HG02588 (cell line): ENCODE measurements around the gene FLII.
A peak's percentile ranks its signal among the peaks of the same experiment; 100 is the strongest.

Experiments
- ATAC-seq: cut with Tn5 transposase; IDR thresholded peaks from one replicate; pipeline ENCODE4 v1.9.1; 2021; ENCODE audit warnings: mild to moderate bottlenecking, moderate library complexity; ENCODE audit not compliant: unreplicated experiment

FLII gene

GRCh38 chr17:18260332-18261145 is 2.0 kb upstream of the FLII start, which contains the start of gene MIEF2:
MIEF2 (plus strand) TSS chr17:18260662; CDS start chr17:18262721, 2,059 bp downstream.
- peak; percentile 74 for ATAC-seq

GRCh38 chr17:18259621-18260331 is 1.2 kb upstream of the FLII start:
- ATAC-seq, result no peak

GRCh38 chr17:18257982-18258355 is 569 bp downstream of the FLII start:
- ATAC-seq, result peak; percentile 20

- no peak for ATAC-seq
These were observed 1.1 kb downstream of the FLII start for GRCh38 chr17:18257268-18257981.

- ATAC-seq, result no peak
These were observed 1.8 kb downstream of the FLII start for GRCh38 chr17:18256776-18257175.

GRCh38 chr17:18256351-18256750 is 2.2 kb downstream of the FLII start:
- ATAC-seq, result no peak

GRCh38 chr17:18254888-18255649 is 3.5 kb downstream of the FLII start:
- ATAC-seq, result no peak

- no peak for ATAC-seq
These were observed 4.4 kb downstream of the FLII start for GRCh38 chr17:18253947-18254821.

- no peak for ATAC-seq
These were observed 5.2 kb downstream of the FLII start for GRCh38 chr17:18253187-18253884.

GRCh38 chr17:18252160-18252559 is 6.4 kb downstream of the FLII start:
- no peak for ATAC-seq

GRCh38 chr17:18251204-18251603 is 7.3 kb downstream of the FLII start:
- ATAC-seq, result no peak

- ATAC-seq, result no peak
These were observed 7.8 kb downstream of the FLII start for GRCh38 chr17:18250708-18251107.

- ATAC-seq, result no peak
These were observed 8.3 kb downstream of the FLII start for GRCh38 chr17:18250259-18250658.

GRCh38 chr17:18248811-18249210 is 9.7 kb downstream of the FLII start:
- no peak for ATAC-seq

GRCh38 chr17:18248300-18248731 is 10.2 kb downstream of the FLII start:
- ATAC-seq, result no peak

GRCh38 chr17:18247613-18248001 is 10.9 kb downstream of the FLII start:
- ATAC-seq, result no peak

GRCh38 chr17:18246880-18247612 is 11.5 kb downstream of the FLII start:
- ATAC-seq, result no peak

- ATAC-seq, result no peak
These were observed 12.3 kb downstream of the FLII start for GRCh38 chr17:18246109-18246725.
